GM19193 (cell line): ENCODE data around the gene ABCB9.

Source experiments
- POLR2A ChIP-seq: IDR thresholded peaks from 4 replicates; pipeline ENCODE4 v1.6.1; 2011; ENCODE audit not compliant: insufficient read depth, insufficient read length; ENCODE audit errors: extremely low read depth

The ABCB9 gene

DNA sequence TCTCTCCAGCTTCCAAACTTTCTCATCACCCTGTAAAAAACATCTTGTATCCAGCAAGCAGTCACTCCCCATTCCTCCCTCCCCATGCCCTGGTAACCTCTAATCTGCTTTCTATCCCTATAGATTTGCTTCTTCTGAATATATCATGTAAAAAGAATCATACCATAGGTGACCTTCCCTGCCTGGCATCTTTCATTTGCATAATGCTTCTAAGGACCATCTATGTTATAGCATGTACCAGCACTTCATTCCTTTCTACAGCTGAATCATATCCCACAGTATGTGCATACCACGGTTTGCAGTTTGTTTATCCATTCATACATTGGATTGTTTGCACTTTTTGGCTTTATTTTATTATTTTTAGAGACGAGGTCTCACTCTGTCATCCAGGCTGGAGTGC lies 47.4 kb downstream of the ABCB9 start:
- no peak for TF ChIP-seq POLR2A

DNA sequence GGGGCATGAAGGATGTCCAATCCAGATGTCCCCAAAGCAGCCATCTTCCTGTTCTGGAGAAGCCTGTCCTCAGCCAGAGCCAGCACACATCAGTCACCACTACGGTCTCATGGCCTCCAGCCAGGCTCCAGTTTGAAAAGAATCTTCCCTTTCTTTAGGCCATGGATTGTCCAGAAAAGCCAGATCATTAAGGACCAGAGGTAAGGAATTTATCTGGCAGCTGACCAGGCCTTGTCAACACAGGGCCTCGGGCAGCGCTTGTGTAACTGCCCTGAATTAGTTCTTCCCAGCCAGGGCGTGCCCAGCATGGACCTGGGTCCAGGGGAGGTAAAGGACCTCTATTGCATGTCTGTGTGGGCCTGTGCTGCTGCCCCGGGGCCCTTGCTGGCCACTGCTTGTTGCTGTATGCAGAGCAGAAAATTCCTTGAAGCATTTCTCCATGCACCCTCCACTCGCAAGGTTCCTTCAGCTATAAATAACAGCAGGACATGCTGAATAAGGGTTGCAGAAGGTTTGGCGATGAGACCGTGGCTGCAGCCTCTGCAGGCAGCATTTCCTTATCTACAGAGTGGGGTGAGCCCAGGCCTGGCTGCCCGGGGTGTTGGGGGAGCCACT lies 48.6 kb downstream of the ABCB9 start:
- TF ChIP-seq POLR2A: no peak

DNA sequence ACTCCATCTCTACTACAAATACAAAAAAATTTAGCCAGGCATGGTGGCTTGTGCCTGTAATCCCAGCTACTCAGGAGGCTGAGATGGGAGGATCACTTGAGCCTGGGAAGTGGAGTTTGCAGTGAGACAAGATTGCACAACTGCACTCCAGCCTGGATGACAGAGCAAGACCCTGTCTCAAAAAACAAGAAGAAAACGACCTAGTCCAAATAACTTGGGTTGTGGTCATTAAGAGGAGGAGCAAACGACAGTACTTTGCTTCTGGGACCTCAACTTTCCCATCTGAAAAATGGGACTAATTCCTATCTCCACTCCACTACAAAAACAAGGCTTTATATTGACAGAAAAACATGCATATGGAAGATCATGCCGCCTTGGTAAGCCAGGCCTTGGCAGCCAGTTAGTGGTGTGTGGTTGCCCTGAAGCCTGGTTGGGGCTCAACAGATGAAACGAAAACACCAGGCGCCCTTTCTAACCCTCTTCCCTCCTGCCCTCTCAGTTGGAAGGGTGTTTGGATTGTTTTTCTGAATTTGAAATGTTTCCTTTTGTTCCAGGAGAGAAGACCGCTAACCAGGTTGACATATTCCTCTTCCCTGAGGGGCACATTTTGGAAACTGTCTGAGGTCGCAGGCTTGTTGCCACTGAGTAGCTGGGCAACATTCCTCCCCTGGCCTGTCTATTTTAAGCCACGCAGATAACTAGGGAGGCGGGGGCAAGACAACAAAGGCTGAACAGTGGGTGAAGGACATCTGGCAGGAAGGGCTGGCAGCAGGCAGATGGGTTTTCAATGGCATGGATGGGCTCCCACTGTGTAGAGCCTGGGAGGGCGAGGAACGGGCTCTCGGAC lies 56.6 kb downstream of the ABCB9 start:
- no peak for TF ChIP-seq POLR2A

DNA sequence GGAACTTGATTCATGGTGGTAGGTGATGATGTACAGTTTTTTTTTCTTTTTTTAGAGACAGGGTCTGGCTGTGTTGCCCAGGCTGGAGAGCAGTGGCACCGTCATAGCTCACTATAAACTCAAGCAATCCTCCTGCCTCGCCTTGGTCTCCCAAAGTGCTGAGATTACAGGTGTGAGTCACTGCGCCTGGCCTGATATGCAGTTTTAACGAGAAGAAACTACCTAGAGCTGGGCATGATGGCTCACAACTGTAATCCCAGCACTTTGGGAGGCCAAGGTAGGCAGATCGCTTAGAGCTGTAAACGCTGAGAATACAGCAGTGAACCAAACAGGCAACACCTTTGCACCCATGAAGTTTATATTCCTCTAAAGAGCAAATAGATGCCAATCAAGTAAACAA lies 57.3 kb downstream of the ABCB9 start:
- no peak for TF ChIP-seq POLR2A

DNA sequence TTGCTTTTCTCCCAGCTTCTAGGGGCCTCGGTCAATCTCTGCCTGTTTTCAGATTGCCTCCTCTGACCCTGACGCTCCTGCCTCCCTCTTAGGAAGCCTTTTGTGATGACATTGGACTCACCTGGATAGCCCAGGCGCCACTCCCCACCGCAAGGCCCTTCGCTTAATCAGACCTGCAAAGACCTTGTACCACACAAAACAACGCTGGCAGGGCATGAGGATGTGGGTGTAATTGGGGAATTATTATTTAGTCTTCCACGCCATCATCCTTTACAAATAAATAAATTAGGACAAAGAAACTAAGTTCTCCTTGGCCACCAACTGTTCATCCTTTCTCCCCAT lies 62.6 kb downstream of the ABCB9 start:
- no peak for TF ChIP-seq POLR2A

DNA sequence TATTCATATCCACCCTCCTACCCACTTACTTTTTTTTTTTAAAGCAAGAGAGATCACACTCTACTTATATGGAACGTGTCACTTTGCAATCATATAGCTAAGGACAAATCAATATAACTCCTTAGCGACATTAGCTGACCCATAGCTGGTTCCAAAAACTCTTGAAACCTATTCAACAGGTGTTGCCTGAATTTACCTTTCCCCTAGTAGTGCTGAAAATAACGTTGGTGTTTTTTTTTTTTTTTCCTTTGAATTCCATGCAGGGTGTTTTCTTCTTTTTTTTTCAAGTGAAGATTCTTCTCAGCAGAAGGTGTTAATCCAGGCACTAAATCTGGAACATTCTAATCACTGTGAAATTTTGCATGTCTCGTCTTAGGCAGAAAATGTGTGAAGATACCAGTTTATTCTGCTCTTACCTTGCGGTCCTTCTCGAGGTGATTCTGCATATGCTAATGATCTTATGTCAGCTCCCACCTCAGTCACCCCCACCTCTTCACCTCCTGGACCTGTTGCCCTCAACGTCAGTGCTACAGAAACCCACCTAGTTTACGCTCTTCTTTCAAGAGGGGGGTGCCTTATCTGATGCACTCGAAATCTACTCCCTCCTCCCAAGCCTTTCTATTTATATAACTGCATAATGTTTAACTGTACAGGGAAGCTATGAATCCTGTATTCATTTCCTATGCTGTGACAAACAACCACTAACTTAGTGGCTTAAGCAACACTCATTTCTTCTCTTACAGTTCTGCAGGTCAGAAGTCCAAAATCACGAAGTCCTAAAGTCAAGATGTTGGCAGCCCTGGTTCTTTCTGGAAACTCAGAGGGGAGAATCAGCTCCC lies 63.2 kb downstream of the ABCB9 start:
- no peak for TF ChIP-seq POLR2A

DNA sequence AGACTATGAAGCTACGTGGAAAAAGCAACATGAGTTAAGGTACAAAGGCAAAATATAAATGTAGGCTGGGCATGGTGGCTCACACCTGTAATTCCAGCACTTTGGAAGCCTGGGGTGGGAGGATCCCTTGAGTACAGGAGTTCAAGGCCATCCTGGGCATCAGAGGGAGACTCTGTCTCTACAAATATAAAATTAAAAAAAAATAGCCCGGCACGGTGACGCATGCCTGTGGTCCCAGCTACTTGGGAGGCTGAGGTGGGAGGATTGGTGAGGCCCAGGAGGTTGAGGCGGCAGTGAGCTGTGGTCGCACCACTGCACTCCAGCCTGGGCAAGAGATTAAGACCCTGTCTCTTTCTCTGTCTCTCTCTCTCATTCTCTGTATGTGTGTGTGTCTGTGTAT lies 66.4 kb downstream of the ABCB9 start:
- TF ChIP-seq POLR2A: no peak

DNA sequence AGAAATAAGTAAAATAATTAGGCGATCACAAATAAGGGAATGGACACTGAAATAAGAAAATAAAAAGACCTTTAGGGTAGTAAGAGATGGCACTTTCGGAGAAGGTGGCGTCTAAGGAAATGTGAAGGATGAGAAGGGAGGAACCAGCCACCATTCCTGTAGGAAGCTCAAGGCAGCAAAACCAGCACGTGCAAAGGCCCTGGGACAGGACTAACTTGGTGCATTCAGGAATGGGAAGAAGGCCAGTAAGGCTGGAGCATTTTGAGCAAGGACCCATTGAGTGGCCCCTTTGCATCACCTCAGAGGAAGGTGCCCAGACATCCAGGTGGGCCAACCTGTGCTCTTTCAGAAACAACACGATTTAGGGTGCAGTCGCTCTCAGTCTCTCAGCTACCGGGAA lies 69.6 kb downstream of the ABCB9 start:
- TF ChIP-seq POLR2A: no peak

DNA sequence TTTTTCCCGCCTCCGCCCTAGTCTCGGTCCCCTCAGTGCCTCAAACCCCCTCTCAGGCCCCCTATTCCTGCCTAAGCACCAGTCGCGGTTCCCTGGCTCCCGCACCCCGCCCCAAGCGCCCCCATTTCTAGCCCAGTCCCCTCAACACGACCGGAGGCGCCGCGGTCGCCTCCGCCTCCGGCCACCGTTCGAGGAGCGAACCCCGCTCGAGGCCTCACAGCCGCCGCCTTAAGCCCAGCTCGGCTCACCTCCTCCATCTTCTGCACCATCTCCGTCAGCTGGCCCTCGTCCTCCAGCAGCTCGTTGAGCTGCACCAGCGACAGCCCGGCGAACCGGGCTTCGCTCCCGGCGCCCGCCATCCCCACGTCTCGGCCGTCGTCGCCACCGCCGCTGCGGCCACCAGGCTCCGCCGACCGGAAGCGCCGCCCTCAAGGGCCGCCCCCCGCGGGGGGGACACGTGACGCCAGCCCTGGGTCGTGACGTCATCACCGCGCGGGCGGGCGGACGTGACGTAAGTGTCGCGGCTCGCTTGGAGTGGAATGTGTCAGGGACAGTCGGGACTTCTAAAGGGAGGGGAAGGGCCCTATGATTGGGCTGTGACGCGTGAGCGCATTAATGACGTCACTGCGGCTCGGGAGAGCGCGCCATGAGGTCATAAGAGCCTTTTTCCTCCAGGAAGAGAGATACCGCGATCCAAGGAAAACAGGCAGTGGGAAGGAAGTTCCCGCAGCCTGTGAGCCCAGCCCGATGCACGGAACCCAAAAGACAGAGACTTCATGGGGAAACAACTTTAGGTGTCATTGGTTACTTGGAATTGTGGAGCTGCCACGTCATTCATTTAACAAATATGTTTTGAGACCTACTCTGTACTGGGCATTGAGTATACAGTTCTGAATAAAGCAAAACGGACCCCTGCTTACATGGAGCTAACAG lies 70.3 kb downstream of the ABCB9 start, which contains the start of gene VPS37B:
TSS of gene VPS37B (minus strand) at position 421 of the 933 bp plus-strand sequence. CDS start at position 359, 62 bp downstream.
- peak; percentile 91 for TF ChIP-seq POLR2A

DNA sequence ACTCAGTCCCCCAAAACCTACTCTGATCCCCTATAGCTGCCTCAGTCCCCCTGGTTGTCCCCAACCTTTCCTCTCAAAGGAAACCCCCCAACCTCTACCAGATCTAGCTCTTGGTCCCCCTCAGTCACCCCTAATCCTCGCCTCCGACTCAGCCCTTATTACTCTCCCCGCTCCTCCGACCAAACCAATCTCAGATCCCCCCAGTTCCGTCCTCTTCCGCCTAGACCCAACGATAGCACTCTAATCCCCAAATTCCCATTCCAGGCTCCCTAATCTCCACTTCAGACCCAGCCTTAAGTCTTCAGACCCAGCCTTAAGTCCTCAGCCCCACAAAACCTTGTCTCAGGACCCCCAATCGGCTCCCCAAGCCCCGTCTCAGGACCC lies 71.0 kb downstream of the ABCB9 start:
- TF ChIP-seq POLR2A: no peak

DNA sequence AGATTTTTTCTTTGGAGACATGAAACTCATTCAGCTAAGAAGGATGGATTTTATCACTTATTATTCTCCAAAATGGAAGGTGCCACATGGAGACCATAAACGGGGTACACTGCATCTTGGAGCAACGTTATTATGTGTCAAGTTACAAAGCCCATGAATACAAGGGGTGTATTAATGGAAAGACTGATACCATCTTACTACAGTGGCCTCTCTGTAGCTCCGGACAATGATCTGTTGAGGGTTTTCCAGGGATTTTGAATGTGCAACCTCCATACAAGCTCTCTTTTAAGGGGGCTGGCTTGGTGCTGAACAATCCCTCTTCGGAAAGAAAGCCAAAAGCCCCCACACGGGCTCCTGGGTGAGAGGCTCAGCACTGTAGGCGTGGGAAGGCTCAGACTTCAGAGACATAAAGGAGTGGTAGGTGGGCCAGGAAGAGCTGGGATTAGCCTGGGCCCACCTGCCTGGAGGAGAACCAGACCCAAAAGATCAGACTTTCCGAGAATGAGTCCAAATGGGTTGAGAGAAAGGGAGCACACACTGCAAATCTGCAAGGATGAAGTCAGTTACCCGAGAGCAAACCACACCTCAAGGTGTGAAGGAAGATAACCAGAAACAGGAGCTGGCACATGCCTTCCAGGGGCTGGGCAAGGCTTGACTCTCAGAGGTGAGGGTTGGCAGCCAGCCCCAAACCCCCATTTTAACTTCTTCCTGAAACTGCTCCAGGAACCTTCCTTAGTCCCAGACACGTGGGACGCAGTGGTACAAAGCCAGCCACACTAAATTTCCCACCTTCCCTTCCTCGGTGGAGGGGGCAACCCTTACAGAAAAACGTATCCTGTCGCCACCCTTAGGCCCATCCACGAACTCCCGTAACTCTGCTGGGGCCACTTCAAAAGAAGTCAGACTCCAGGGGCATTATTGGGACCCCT lies 71.8 kb downstream of the ABCB9 start:
- no peak for TF ChIP-seq POLR2A

DNA sequence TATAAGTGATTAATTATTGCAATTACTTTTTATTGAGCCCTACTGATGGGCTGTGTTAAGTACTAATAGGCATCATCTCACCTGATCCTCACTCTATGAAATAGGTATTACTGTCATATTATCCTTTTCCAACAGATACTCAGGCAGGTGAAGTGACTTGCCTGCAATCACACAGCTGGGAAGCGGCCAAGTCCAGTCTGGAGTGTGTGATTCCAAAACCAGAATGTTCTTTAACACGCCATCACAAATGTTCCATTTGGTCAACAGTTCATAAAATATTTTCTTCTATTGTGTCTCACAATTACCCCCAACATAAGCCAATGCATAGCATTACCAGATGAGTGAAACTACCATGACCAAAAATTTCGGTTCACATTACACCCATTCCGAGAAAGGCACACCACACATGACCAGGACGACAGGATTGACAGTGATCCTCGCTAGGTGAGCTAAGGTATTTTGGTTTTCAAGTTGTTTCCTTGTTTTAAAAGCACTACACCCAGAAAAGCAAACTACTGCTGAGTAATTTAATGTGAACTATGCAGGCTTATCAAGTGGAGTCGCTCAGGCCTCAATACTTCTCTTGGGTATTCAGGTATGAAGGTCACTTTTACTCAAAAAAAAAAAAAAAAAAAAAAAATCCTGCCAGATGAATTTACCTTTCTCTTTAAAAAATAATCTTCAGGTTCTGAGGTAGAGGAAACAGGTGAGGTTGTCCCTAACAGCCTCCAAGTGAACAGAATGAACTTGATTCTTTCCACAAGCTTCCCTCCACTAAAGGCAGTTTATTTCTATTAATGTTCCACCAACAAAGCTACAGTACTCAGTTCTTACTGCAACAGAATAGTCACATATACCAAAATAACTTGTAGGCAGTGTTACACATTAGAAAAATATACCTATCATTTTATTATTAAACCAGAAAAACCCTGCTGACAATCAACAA lies 72.8 kb downstream of the ABCB9 start:
- TF ChIP-seq POLR2A: no peak
